HG02759 (cell line): ENCODE results near the gene IKZF5.

Experiments used
- ATAC-seq: cut with Tn5 transposase; IDR thresholded peaks from one replicate; pipeline ENCODE4 v1.9.1; 2021; ENCODE audit warnings: mild to moderate bottlenecking, moderate library complexity; ENCODE audit not compliant: unreplicated experiment

Gene IKZF5

GRCh38 chr10:123008355-123009104 lies at the start of gene IKZF5, which contains the start of gene ACADSB:
Gene IKZF5, minus strand, starts transcription at chr10:123008795. Its CDS starts 10,170 bp downstream, at chr10:122998625.
Gene ACADSB, plus strand, starts transcription at chr10:123009006. Its CDS starts 24 bp downstream, at chr10:123009030.
- peak; percentile 89 for ATAC-seq

- no peak for ATAC-seq
Measured at GRCh38 chr10:123057968-123058367, 49.4 kb upstream of the IKZF5 start.

GRCh38 chr10:123045961-123046731 lies 37.6 kb upstream of the IKZF5 start:
- no peak for ATAC-seq

- ATAC-seq = no peak
Measured at GRCh38 chr10:123044391-123044790, 35.8 kb upstream of the IKZF5 start.

- ATAC-seq = peak; percentile 77
Measured at GRCh38 chr10:123043409-123043925, 34.9 kb upstream of the IKZF5 start.

GRCh38 chr10:123042708-123043408 lies 34.3 kb upstream of the IKZF5 start:
- no peak for ATAC-seq

GRCh38 chr10:123039632-123039930 lies 31.0 kb upstream of the IKZF5 start:
- ATAC-seq = no peak

- no peak for ATAC-seq
Measured at GRCh38 chr10:123038782-123039631, 30.4 kb upstream of the IKZF5 start.

GRCh38 chr10:123035467-123036086 lies 27.0 kb upstream of the IKZF5 start:
- ATAC-seq = no peak

GRCh38 chr10:123034332-123034731 lies 25.7 kb upstream of the IKZF5 start:
- no peak for ATAC-seq

GRCh38 chr10:123031124-123031523 lies 22.5 kb upstream of the IKZF5 start:
- no peak for ATAC-seq

- no peak for ATAC-seq
Measured at GRCh38 chr10:123027861-123028260, 19.3 kb upstream of the IKZF5 start.

- no peak for ATAC-seq
Measured at GRCh38 chr10:123026302-123026701, 17.7 kb upstream of the IKZF5 start.

GRCh38 chr10:123024540-123024939 lies 15.9 kb upstream of the IKZF5 start:
- ATAC-seq = no peak

GRCh38 chr10:123021517-123021916 lies 12.9 kb upstream of the IKZF5 start:
- no peak for ATAC-seq

GRCh38 chr10:123019941-123020703 lies 11.5 kb upstream of the IKZF5 start:
- ATAC-seq = no peak

GRCh38 chr10:123019264-123019663 lies 10.7 kb upstream of the IKZF5 start:
- ATAC-seq = no peak

- no peak for ATAC-seq
Measured at GRCh38 chr10:123018531-123018930, 9.9 kb upstream of the IKZF5 start.

- ATAC-seq = no peak
Measured at GRCh38 chr10:123017421-123018165, 9.0 kb upstream of the IKZF5 start.
